H1 (cell line): ENCODE results near the gene VPS41. TPM values are rescaled to one million over a fixed set of nuclear protein-coding genes. Genes with fewer than 3 reads are reported as not detected.

Experiments used
- CTCF ChIA-PET: fragments of 300-600 bp; sonication (Branson Sonifier 250); formaldehyde crosslinking; loops from one replicate; lab custom pipeline; 2021; ENCODE audit not compliant: partially characterized antibody; lab: Charles Lee
- POLR2A ChIA-PET: fragments of 300-600 bp; sonication (Branson Sonifier 250); formaldehyde crosslinking; loops from one replicate; lab custom pipeline; 2021; ENCODE audit warnings: inconsistent platforms; ENCODE audit not compliant: partially characterized antibody; lab: Charles Lee
- DNase-seq, 2 experiments: peaks; one replicate each; pipeline versions ENCODE4 v3.0.0 to v3.0.0-alpha.2; 2010 to 2022; ENCODE audit warnings: low spot score in 2 of 2, low read depth in 1 of 2, mixed read lengths in 1 of 2
- FAIRE-seq: peaks from 2 replicates; lab custom pipeline; 2011; peaks lifted over from hg19 to GRCh38; lab: Jason Lieb, UNC
- H2AFZ ChIP-seq: 2 replicates; pipeline ENCODE4 v1.8.1; 2012; ENCODE audit warnings: low read length, inconsistent platforms
- H2AK5ac ChIP-seq: 2 replicates; pipeline ENCODE4 v1.6.1; 2013; ENCODE audit warnings: low read depth, low read length
- H2BK120ac ChIP-seq: replicated peaks from 2 replicates; pipeline ENCODE3; 2013; ENCODE audit warnings: low read depth, low read length, inconsistent platforms
- H2BK12ac ChIP-seq: 2 replicates; pipeline ENCODE4 v1.6.1; 2013; ENCODE audit warnings: low read depth, low read length
- H2BK15ac ChIP-seq: 2 replicates; pipeline ENCODE4 v1.6.1; 2013; ENCODE audit warnings: low read length
- H2BK20ac ChIP-seq: 2 replicates; pipeline ENCODE4 v1.6.1; 2013; ENCODE audit warnings: low read length
- H2BK5ac ChIP-seq: 2 replicates; pipeline ENCODE4 v1.6.1; 2013; ENCODE audit warnings: low read depth, low read length
- H3K14ac ChIP-seq: 2 replicates; pipeline ENCODE4 v1.6.1; 2013; ENCODE audit warnings: inconsistent platforms; ENCODE audit not compliant: insufficient read length
- H3K18ac ChIP-seq: 2 replicates; pipeline ENCODE4 v1.6.1; 2013; ENCODE audit warnings: low read length; ENCODE audit errors: extremely low read depth
- H3K23ac ChIP-seq: 2 replicates; pipeline ENCODE4 v1.6.1; 2013; ENCODE audit warnings: inconsistent platforms; ENCODE audit not compliant: insufficient read length
- H3K23me2 ChIP-seq: 2 replicates; pipeline ENCODE4 v1.6.1; 2013; ENCODE audit warnings: low read depth, low read length
- H3K27ac ChIP-seq: 2 replicates; pipeline ENCODE4 v1.6.1; 2011; ENCODE audit warnings: low read depth, low read length, inconsistent platforms
- H3K27me3 ChIP-seq, 4 experiments: replicated peaks in 1 of 4; 1 replicate in 1 of 4; 2 replicates in 3 of 4; pipeline versions ENCODE4 v1.6.1 to v1.8.1; 2011 to 2013; ENCODE audit warnings: low read length in 3 of 4, mild to moderate bottlenecking in 3 of 4, inconsistent platforms in 2 of 4, mixed read lengths in 2 of 4, moderate library complexity in 1 of 4; ENCODE audit not compliant: control insufficient read depth in 3 of 4, insufficient read depth in 3 of 4; ENCODE audit errors: extremely low read depth in 1 of 4
- H3K36me3 ChIP-seq, 4 experiments: 2 replicates each; pipeline versions ENCODE4 v1.6.1 to v1.8.1; 2011 to 2013; ENCODE audit warnings: mild to moderate bottlenecking in 4 of 4, low read length in 3 of 4, moderate library complexity in 2 of 4, control low read depth in 1 of 4, inconsistent platforms in 1 of 4; ENCODE audit not compliant: insufficient read depth in 4 of 4, control insufficient read depth in 2 of 4
- H3K4ac ChIP-seq: replicated peaks from 2 replicates; pipeline ENCODE3; 2013; ENCODE audit warnings: low read length, low read depth, mixed read lengths, inconsistent platforms; ENCODE audit not compliant: insufficient read length
- H3K4me1 ChIP-seq, 4 experiments: replicated peaks in 1 of 4; 1 replicate in 1 of 4; 2 replicates in 3 of 4; pipeline versions ENCODE4 v1.6.1 to v1.8.1; 2011 to 2013; ENCODE audit warnings: low read length in 3 of 4, inconsistent platforms in 2 of 4, mixed read lengths in 1 of 4; ENCODE audit not compliant: insufficient read depth in 4 of 4, control insufficient read depth in 3 of 4
- H3K4me2 ChIP-seq, 2 experiments: 2 replicates each; pipeline versions ENCODE4 v1.6.1 to v1.8.1; 2011 to 2013; ENCODE audit warnings: low read depth in 2 of 2, low read length in 2 of 2, control low read depth in 1 of 2, inconsistent platforms in 1 of 2, mild to moderate bottlenecking in 1 of 2; ENCODE audit not compliant: insufficient read depth in 1 of 2
- H3K4me3 ChIP-seq, 4 experiments: fragments of 200-600, 300-600 bp in 1 of 4; sonication (generic), shearing (Covaris generic), sonication (Bioruptor Twin) in 1 of 4; 2 replicates each; pipeline versions ENCODE4 v1.5.1 to v1.8.1; 2011 to 2016; ENCODE audit warnings: low read length in 4 of 4, low read depth in 3 of 4, control low read depth in 2 of 4, inconsistent platforms in 2 of 4, mild to moderate bottlenecking in 2 of 4, mixed read lengths in 1 of 4, moderate library complexity in 1 of 4; ENCODE audit not compliant: insufficient read depth in 2 of 4; ENCODE audit errors: extremely low read depth in 1 of 4
- H3K56ac ChIP-seq: replicated peaks from 2 replicates; pipeline ENCODE3; 2013; ENCODE audit warnings: low read depth, mild to moderate bottlenecking, mixed read lengths, low read length, inconsistent platforms; ENCODE audit not compliant: insufficient read length
- H3K79me1 ChIP-seq: 2 replicates; pipeline ENCODE4 v1.6.1; 2013; ENCODE audit warnings: low read depth, low read length, control low read depth
- H3K79me2 ChIP-seq, 2 experiments: 2 replicates each; pipeline versions ENCODE4 v1.6.1 to v1.8.1; 2012 to 2013; ENCODE audit warnings: low read length in 2 of 2, mild to moderate bottlenecking in 2 of 2, inconsistent platforms in 1 of 2; ENCODE audit not compliant: insufficient read depth in 2 of 2, control insufficient read depth in 1 of 2
- H3K9ac ChIP-seq, 4 experiments: replicated peaks in 1 of 4; 1 replicate in 1 of 4; 2 replicates in 3 of 4; pipeline versions ENCODE4 v1.6.1 to v1.8.1; 2011 to 2013; ENCODE audit warnings: low read depth in 3 of 4, low read length in 3 of 4, control low read depth in 2 of 4, mild to moderate bottlenecking in 2 of 4, moderate library complexity in 2 of 4, inconsistent platforms in 1 of 4; ENCODE audit errors: extremely low read depth in 1 of 4
- H3K9me3 ChIP-seq, 2 experiments: 2 replicates each; pipeline versions ENCODE4 v1.6.1 to v1.8.1; 2012 to 2013; ENCODE audit warnings: mild to moderate bottlenecking in 2 of 2, moderate library complexity in 2 of 2, control low read depth in 1 of 2, inconsistent platforms in 1 of 2, low read depth in 1 of 2, low read length in 1 of 2, mixed read lengths in 1 of 2; ENCODE audit not compliant: insufficient read depth in 2 of 2
- H4K20me1 ChIP-seq, 2 experiments: replicated peaks in 1 of 2; 2 replicates each; pipeline versions ENCODE3 to v1.8.1; 2011 to 2013; ENCODE audit warnings: inconsistent platforms in 2 of 2, low read length in 2 of 2, mild to moderate bottlenecking in 1 of 2; ENCODE audit not compliant: insufficient read depth in 2 of 2, control insufficient read depth in 1 of 2
- H4K5ac ChIP-seq: 2 replicates; pipeline ENCODE4 v1.6.1; 2013; ENCODE audit warnings: low read length, low read depth, mixed read lengths, inconsistent platforms; ENCODE audit not compliant: insufficient read length
- H4K8ac ChIP-seq: 2 replicates; pipeline ENCODE4 v1.8.0; 2013; ENCODE audit warnings: mild to moderate bottlenecking, moderate library complexity, low read length, inconsistent platforms; ENCODE audit not compliant: insufficient read depth; ENCODE audit errors: extremely low read depth
- H4K91ac ChIP-seq: replicated peaks from 2 replicates; pipeline ENCODE3; 2013; ENCODE audit warnings: low read length, mixed read lengths, inconsistent platforms; ENCODE audit not compliant: insufficient read length
- YY1 ChIP-seq: IDR thresholded peaks from 2 replicates; pipeline ENCODE4 v1.6.1; 2011; ENCODE audit warnings: low read depth, mild to moderate bottlenecking, low read length
- WGBS, 2 experiments: shearing (Covaris generic) in 1 of 2; methylation state at CpG; one replicate each; pipeline versions ENCODE4 v1.1.6 to v1.1.7; 2013 to 2015; ENCODE audit warnings: low lambda C conversion rate in 2 of 2, mixed read lengths in 2 of 2, inconsistent platforms in 1 of 2, low coverage in 1 of 2, missing lambda C conversion rate in 1 of 2; ENCODE audit not compliant: insufficient replicate concordance in 2 of 2, insufficient coverage in 1 of 2, insufficient read length in 1 of 2; ENCODE audit errors: extremely low coverage in 1 of 2, missing lambda C conversion rate in 1 of 2; 5-methylcytosine and 5-hydroxymethylcytosine counted together
- polyA plus RNA-seq, 7 experiments: library from polyadenylated mRNA; depleted of rRNA in 3 of 7; stranded (reverse) in 5 of 7; unstranded in 2 of 7; fragments of >200 nt in 5 of 7; fragments of 200-250 nt in 2 of 7; gene quantifications; 1 replicate in 5 of 7; 2 replicates in 1 of 7; 4 replicates in 1 of 7; pipeline versions ENCODE4 v1.2.1 to v1.2.3, GENCODE V29; 2011 to 2013; ENCODE audit warnings: missing spikeins in 2 of 7, mixed read lengths in 2 of 7
- total RNA-seq: library from RNA; stranded (reverse); fragmentation: NEBNext Ultra II Directional; extraction: Animal tissue kit (Norgen Biotek cat#: 25700); gene quantifications from 2 replicates; pipeline ENCODE4 v1.2.1, GENCODE V29; 2021

The VPS41 gene
- total and polyA plus RNA-seq, 2 of the 8 experiments (the other 6 are each of a cell fraction or from before 2014, with no cell fraction given): 10.7 to 63.3 TPM

- Histone ChIP-seq H3K27me3 (no peaks in the 10 kb centered on the region), H3K4me1 (peaks cover 0 to 3% (median 0%) of the 10 kb centered on the region in 4 experiments; a peak in 1 of 7 replicates), H3K79me1 (no peaks in the 10 kb centered on the region), H2BK5ac (no peak overlapping the region), H4K5ac (no peak overlapping the region), H3K23ac (no peak overlapping the region), H3K79me2 (no peaks in the 10 kb centered on the region), H2BK15ac (no peak overlapping the region), H2AFZ (no peak overlapping the region), H3K4ac (no peak overlapping the region), H3K4me2 (no peak overlapping the region), H3K9me3 (no peaks in the 10 kb centered on the region; a peak in 1 of 4 replicates), H3K4me3 (no peak overlapping the region), H3K9ac (no peak overlapping the region), H2BK12ac (no peak overlapping the region), H4K91ac (no peak overlapping the region), H3K56ac (no peak overlapping the region), H3K27ac (no peak overlapping the region), H3K23me2 (no peaks in the 10 kb centered on the region), H4K20me1 (no peaks in the 10 kb centered on the region), H3K36me3 (no peaks in the 10 kb centered on the region), H3K14ac (no peak overlapping the region), H3K18ac (no peak overlapping the region), H4K8ac (no peak overlapping the region), H2AK5ac (no peak overlapping the region), H2BK20ac (no peak overlapping the region), H2BK120ac (no peak overlapping the region)
- FAIRE-seq (no peak), DNase-seq (no peak)
- POLR2A ChIA-PET: interaction anchor here (1.5 kb wide), 1 partner anchor 13 kb away, joined by 3 read pairs; no protein-coding TSS in a partner anchor
- CTCF ChIA-PET: interaction anchor here (1.6 kb wide), 1 partner anchor 22 kb away, joined by 3 read pairs; no protein-coding TSS in a partner anchor
- WGBS, 2 experiments: 52% methylated on average over 1 of the region's 1 CpG; no CpG with 5 or more reads in 1 of the 2 experiments
- no peak for TF ChIP-seq YY1
- TF ChIP-seq, all 59 proteins: peak for 0
Observed at GRCh38 chr7:38681882-38682281, 227.1 kb downstream of the VPS41 start.
